Osteocyte (in vitro differentiated cells): ENCODE measurements around the gene IGFALS. TPM values are rescaled to one million over a fixed set of nuclear protein-coding genes. Genes with fewer than 3 reads are reported as not detected.
A peak's percentile ranks its signal among the peaks of the same experiment; 100 is the strongest.

Source experiments
- DNase-seq: peaks from one replicate; pipeline ENCODE4 v3.0.0; 2021; ENCODE audit warnings: mixed read lengths; ENCODE audit not compliant: unreplicated experiment; ENCODE audit errors: extremely low spot score
- H3K27ac Mint-ChIP-seq: one replicate; pipeline ENCODE4 v1.8.0; 2021; ENCODE audit warnings: mild to moderate bottlenecking, mixed read lengths; ENCODE audit not compliant: unreplicated experiment
- H3K27me3 Mint-ChIP-seq: one replicate; pipeline ENCODE4 v1.8.0; 2021; ENCODE audit warnings: mixed read lengths; ENCODE audit not compliant: unreplicated experiment
- H3K36me3 Mint-ChIP-seq: one replicate; pipeline ENCODE4 v1.8.0; 2021; ENCODE audit warnings: mixed read lengths; ENCODE audit not compliant: unreplicated experiment
- H3K4me1 Mint-ChIP-seq: one replicate; pipeline ENCODE4 v1.8.0; 2021; ENCODE audit warnings: mixed read lengths; ENCODE audit not compliant: unreplicated experiment
- H3K4me3 Mint-ChIP-seq: one replicate; pipeline ENCODE4 v1.8.0; 2021; ENCODE audit warnings: mild to moderate bottlenecking, moderate library complexity, mixed read lengths; ENCODE audit not compliant: unreplicated experiment
- H3K9me3 Mint-ChIP-seq: one replicate; pipeline ENCODE4 v1.8.0; 2021; ENCODE audit warnings: mixed read lengths; ENCODE audit not compliant: unreplicated experiment
- total RNA-seq: library from RNA; stranded (reverse); gene quantifications from 2 replicates; pipeline ENCODE4 v1.2.1, GENCODE V29; 2021
- TF ChIP-seq, protein P1 (sequence below): fragments of 200-600 bp; sonication (generic); IDR thresholded peaks from 2 replicates; pipeline ENCODE4 v1.5.0; 2021; ENCODE audit warnings: antibody characterized with exemption, mild to moderate bottlenecking, moderate library complexity

The IGFALS gene
- total RNA-seq, 1 donor from 2014 or later: 0.43 TPM

GRCh38 chr16:1752853-1753252, 40.7 kb downstream of the IGFALS start:
- peaks cover 12% of the 10 kb centered on the region for H3K36me3 Mint-ChIP-seq
- H3K27me3 Mint-ChIP-seq: no peaks in the 10 kb centered on the region
- H3K4me1 Mint-ChIP-seq: peaks cover 1% of the 10 kb centered on the region
- H3K4me3 Mint-ChIP-seq: no peak overlapping the region
- TF ChIP-seq, protein P1, sequence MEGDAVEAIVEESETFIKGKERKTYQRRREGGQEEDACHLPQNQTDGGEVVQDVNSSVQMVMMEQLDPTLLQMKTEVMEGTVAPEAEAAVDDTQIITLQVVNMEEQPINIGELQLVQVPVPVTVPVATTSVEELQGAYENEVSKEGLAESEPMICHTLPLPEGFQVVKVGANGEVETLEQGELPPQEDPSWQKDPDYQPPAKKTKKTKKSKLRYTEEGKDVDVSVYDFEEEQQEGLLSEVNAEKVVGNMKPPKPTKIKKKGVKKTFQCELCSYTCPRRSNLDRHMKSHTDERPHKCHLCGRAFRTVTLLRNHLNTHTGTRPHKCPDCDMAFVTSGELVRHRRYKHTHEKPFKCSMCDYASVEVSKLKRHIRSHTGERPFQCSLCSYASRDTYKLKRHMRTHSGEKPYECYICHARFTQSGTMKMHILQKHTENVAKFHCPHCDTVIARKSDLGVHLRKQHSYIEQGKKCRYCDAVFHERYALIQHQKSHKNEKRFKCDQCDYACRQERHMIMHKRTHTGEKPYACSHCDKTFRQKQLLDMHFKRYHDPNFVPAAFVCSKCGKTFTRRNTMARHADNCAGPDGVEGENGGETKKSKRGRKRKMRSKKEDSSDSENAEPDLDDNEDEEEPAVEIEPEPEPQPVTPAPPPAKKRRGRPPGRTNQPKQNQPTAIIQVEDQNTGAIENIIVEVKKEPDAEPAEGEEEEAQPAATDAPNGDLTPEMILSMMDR: no peak
- no peaks in the 10 kb centered on the region for H3K9me3 Mint-ChIP-seq
- no peak for DNase-seq
- H3K27ac Mint-ChIP-seq: no peak overlapping the region

GRCh38 chr16:1751946-1752345, 41.6 kb downstream of the IGFALS start:
- no peaks in the 10 kb centered on the region for H3K9me3 Mint-ChIP-seq
- peaks cover 5% of the 10 kb centered on the region for H3K4me1 Mint-ChIP-seq
- H3K27ac Mint-ChIP-seq: no peak overlapping the region
- DNase-seq: no peak
- no peak overlapping the region for H3K4me3 Mint-ChIP-seq
- peaks cover 12% of the 10 kb centered on the region for H3K36me3 Mint-ChIP-seq
- H3K27me3 Mint-ChIP-seq: no peaks in the 10 kb centered on the region
- TF ChIP-seq, protein P1: no peak

DNA sequence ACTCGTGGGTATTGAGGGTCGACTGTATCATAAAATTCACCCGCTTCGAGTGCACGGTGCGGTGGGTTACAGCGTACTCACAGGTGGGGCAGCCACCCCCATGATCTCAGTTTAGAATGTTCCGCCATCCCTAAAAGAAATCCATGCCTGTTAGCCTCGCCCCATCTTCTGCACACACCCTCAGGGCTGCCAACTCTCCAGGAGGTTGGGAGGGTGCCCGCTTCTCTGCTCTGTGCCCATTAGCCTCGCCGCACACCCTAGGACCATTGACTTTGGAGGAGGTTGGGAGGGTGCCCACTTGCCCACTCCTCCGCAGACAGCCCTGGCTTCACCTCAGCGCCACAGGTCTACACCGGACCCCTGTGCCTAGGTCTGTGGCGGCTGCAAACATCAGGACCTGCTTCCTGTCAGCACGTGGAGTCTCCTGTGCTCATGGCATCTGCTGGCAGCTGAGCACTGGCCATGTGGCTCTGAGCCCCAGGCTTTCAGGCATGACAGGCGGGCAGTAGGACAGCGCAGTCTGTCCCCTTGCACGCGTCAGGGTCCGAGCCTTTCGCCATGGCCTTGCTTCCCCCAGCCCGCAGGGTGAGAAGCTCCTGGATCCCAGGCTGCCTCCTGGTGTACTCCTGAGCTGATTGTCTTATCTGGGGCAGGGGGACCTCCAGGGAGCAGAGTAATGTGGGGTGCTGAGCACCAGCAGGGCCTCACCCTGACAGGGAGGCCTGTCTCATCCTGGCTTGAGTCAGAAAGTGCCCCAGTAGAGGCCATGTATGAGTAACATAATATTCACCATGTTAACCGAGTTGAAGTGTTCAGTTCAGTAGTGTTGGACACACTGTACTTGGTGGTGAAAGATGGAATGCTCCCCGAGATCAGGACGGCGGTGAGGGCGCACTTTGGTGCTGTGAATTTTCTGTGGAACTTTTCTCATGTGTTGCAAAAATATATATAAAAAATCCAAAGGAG, 44.1 kb downstream of the IGFALS start:
- Mint-ChIP-seq H3K4me3 (no peak overlapping the region), H3K36me3 (no peaks in the 10 kb centered on the region), H3K9me3 (no peaks in the 10 kb centered on the region), H3K4me1 (peaks cover 30% of the 10 kb centered on the region), H3K27me3 (no peaks in the 10 kb centered on the region), H3K27ac (no peak overlapping the region)
- no peak for DNase-seq
- TF ChIP-seq, protein P1: no peak

GRCh38 chr16:1747934-1748333, 45.6 kb downstream of the IGFALS start:
- Mint-ChIP-seq H3K36me3 (no peaks in the 10 kb centered on the region), H3K9me3 (no peaks in the 10 kb centered on the region), H3K4me1 (peaks cover 31% of the 10 kb centered on the region), H3K27ac (no peak overlapping the region), H3K27me3 (no peaks in the 10 kb centered on the region), H3K4me3 (no peak overlapping the region)
- DNase-seq: no peak
- TF ChIP-seq, protein P1: no peak

GRCh38 chr16:1746693-1747195, 46.8 kb downstream of the IGFALS start:
- H3K4me3 Mint-ChIP-seq: no peak overlapping the region
- no peaks in the 10 kb centered on the region for H3K9me3 Mint-ChIP-seq
- H3K27ac Mint-ChIP-seq: peak overlapping the region; percentile 96
- DNase-seq: no peak
- no peaks in the 10 kb centered on the region for H3K36me3 Mint-ChIP-seq
- H3K4me1 Mint-ChIP-seq: peaks cover 31% of the 10 kb centered on the region
- TF ChIP-seq, protein P1: no peak
- no peaks in the 10 kb centered on the region for H3K27me3 Mint-ChIP-seq
